Left cardiac atrium (tissue), 4 donors: ENCODE data around the gene EXOC3. TPM values are rescaled to one million over a fixed set of nuclear protein-coding genes. Genes with fewer than 3 reads are reported as not detected.

Experiments
- ATAC-seq, 2 donors: fragments of 200-7000 bp; cut with Tn5 transposase; one replicate each; pipeline ENCODE4 v1.9.1; 2020; ENCODE audit warnings: mild to moderate bottlenecking in 2 of 2, moderate library complexity in 2 of 2
- DNase-seq: peaks from one replicate; pipeline ENCODE4 v3.0.0-alpha.2; 2020
- intact Hi-C, 2 donors: fragments of 100-400 bp; cut with DNase I; formaldehyde crosslinking; loops; one replicate each; pipeline versions ENCODE4 v1.14.1 to v1.15.1; 2022 to 2023
- total RNA-seq, 2 donors: library from RNA; stranded (reverse); fragmentation: NEBNext Ultra II Directional; extraction: Animal tissue kit (Norgen Biotek cat#: 25700); gene quantifications; one replicate each; pipeline ENCODE4 v1.2.1, GENCODE V29; 2021
- donor health status: DM: no; HTN: yes; CAD: no.
- donor health status: DM: no; HTN: yes; CAD: no; lungs with severe emphysema.
- donor health status: DM: yes; HTN: yes; CAD: no.
- donor health status: Dilated cardiomyopathy.

The EXOC3 gene
- total RNA-seq, 2 donors from 2014 or later: 41.4 to 42.3 TPM

DNA sequence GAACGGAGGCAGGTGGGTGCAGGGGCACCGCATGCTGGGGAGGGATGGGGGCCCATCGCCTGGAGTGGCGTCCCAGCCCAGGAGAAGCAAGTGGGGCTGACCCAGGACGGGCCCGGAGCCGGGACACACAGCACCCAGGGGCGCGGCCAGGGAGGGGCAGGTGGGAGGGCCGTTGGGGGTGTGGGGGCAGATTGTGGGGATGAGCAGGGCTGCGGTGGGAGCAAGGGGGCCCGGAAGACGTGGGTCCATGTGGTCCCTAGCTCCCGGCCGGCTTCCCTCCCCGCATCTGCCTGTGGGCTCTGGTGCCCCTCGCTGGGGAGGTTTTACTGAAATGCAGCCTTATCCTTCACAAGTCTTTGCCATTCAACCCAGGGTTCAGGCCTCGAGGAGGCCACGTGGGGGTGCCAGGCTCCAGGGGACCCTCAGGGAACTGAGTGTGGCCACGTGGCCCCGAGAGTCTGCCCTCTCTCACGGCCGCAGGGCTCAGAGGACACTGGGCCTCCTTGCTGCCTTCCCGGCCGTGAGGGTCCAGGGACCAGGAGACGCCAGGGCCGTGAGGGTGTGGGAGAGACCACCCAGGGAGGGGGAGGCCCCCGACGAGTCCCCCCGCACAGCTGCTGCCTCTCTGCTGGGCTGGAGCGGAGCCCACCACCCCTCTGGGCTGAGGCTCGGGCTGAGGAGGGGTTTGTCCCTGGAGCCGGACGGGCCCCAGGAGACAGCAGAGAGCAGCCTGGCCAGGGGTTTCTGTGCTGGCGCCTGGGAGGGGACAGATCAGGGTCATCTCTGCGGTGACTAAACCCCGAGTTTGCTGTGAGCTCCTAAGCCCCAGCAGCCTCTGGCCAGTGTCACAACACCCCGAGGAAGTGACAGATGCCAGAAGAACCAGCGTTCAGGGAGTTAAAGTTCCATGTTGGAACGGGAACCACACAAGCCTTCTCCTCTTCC, 46.0 kb downstream of the EXOC3 start:
- DNase-seq: no peak
- ATAC-seq: peak in 1 of 2 donors; percentile 14
- intact Hi-C loops: no loop called here

DNA sequence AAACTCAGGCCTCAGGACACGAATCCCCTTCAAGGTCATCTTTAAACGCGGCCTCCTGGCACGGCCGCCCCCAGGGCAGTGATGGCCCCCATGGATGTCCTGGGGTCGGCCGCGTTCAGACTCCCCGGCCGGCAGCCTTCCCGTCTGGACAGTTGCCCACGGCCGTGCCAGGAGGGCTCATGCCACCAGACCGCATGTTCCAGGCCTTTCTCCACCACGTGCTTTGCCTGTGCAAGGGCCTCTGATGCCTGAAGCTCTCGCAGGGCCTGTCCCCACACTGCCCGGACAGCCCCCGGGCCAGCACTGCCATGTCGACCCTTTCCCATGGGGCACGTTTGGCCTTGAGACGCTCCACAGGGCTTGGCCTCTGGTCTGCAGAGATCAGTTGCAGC, 46.7 kb downstream of the EXOC3 start:
- no peak for ATAC-seq
- DNase-seq: no peak
- intact Hi-C loops: no loop called here

DNA sequence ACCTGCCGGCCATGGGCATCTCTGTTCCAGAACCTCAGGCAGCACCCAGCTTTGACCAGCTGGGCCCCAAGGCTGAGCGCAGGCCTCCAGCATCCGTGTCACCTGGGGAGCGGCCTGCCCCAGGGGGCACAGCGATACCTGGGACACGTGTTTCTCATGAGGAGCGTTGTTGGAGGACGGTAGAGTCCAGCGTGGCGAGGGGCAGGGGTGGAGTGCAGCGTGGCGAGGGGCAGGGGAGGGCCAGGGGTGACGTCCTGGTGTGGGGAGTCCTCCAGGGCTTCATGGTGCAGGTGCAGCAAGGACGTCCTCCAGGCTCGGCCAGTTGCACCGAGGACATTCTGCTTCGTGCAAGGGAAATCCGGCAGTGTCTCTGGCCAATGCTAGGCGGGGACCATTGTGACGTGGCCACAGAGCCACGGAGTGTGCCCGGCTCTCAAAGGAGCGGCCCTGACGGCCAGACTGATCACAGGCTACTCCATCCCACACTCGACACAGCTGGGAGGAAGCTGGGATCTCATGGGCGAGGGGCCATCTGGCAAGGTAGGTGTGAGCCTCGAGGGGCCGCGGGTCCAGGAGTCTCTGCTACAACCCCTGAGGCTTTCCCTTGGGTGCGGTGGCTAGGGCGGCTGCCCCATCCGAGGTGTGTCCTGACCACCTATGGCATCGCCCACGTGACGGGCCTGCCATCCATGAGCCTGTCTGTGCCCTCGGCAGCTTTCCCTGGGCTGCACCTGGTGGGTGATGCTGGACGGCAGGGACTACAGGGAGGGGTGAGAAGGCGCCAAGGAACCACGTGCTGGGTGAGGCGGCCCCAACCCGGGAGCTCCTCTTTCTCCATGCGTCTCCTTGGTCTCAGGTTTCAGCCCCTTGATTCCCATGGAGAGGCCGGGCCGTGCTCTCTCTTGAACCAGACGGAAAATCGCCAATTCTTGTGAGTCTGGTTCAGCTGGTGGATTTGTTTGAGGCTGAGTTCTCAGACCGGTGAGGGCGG, 47.4 kb downstream of the EXOC3 start:
- ATAC-seq (no peak), DNase-seq (no peak)
- intact Hi-C loops: no loop called here

DNA sequence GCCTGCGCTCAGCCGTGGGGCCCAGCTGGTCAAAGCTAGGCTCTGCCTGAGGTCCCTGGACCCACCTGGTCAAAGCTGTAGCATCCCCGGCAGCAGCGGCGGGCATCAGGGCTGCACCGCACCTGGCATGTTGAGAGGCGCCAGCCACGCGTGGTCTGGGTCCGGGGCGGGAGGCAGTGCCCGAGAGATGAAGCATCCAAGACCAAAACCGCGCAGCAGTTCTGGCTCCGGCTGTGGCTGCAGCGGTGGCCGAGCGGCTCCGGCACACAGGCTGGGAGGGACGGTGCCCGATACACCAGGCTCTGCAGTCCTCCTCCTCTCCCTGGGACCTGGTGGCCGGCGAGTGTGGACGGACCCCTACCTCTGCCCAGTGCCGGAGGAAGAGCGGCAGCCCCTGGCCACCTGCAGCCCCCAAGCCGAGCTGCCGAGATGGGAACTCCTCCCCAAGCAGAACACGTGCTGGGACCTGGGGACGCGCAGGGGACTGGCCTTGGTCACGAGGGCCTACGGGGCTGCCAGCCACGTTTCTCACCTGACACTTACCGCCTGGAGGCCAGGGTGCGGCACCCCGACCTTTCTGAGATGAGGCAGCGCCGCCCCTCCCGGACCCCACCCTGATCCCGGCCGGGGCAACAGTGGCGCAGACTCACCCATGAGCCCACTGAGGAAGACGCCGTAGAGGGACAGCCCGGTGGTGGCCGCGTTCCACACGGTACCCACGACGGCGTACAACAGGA, 48.3 kb downstream of the EXOC3 start:
- DNase-seq (no peak), ATAC-seq (no peak)
- intact Hi-C loops: no loop called here

DNA sequence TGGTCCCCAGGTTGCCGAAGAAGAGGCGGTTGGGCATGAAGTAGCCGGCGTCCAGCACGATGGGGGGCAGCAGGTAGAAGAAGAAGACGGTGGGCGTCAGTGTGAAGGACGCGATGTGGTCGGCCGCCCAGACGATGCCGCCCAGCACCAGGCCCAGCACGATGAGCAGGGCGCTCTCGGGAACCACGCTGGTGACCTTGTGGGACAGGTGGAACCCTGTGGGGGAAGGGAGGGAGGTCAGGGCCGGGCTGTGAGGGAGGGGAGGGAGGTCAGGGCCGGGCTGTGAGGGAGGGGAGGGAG, 48.8 kb downstream of the EXOC3 start:
- no peak for DNase-seq
- intact Hi-C loops: no loop called here
- no peak for ATAC-seq

- DNase-seq (no peak), ATAC-seq (no peak)
- intact Hi-C loops: no loop called here
Observed at GRCh38 chr5:492314-492893, 49.4 kb downstream of the EXOC3 start.

DNA sequence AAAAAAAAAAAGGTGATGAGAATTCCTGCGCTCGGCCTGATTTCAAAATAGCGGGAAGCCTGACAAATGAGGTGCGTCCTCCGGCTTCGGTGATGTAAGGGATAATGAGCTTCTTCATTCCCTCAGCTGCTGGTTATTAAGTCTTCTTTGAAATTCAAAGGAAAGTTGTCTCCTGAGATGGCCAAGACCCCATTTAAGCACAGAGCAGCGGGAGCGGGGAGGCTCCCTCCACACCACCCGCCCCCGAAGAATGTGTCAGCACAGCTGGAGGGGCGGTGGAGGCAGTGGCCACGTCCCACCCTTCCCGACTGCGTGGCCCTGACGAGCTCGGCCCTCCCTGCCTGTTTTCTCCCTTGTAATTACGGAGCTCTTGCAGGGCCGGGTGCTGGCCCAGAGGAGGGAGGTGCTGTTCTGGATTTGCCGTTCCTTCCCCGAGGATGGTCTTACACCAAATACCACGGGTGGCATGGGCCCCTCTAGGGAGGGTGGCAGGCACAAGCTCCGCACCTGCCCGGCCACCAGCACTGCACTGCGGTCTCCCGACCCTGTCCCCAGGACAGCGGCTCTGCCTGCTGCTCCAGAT, 50.2 kb downstream of the EXOC3 start:
- peak in 1 of 2 donors; percentile 26 for ATAC-seq
- intact Hi-C loops: no loop called here
- no peak for DNase-seq

DNA sequence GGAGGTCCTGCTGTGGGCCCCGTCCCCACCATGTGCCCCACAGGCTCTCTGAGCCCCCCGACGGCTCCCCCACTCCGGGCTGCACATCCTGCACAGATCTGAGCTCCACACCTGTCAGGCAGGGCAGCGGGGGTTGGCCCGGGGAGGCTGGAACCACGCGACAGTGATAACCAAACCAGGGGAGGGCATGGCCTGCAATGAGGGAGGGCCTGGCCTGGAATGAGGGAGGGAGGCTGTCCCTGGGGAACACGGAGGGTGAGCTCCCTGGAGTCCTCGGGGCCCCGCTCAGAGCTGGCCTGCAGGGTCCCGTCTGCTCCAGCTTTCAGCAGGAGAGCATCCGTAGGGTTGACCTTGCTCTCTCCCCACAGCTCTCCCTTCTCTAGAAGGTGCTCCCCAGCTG, 50.8 kb downstream of the EXOC3 start:
- ATAC-seq (no peak), DNase-seq (no peak)

DNA sequence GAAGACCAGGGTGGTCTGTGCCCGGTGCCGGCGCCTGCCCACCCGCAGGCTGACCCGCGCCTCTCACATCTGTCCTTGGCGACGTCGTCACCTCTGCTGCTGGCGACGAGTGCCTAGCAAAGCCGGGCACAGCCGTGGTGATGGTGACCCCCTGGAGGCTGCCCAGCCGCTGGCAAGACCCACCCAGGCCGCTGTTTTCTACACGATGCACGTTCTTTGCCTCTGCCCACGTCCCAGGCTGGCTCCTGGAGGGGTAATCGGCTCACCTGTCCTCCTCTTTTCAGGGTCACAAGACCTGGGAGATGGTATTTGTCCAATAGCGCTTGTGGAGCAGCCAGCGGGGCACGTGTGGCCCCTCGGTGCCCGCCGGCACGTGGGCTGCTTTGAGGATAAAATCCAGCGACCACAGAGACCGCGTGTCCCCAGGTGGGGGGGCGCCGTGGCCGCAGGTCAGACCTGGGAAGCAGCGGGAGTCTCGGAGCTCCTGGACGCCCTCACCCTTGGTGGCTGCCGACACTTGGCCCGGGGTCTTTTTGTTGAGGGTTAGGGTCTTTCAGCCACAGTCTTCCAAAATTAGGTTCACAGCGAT, 51.8 kb downstream of the EXOC3 start:
- no peak for DNase-seq
- intact Hi-C loops: no loop called here
- ATAC-seq: no peak

More for the DNA sequence above, 50.8 kb downstream of the EXOC3 start:
- intact Hi-C loops: no loop called here

- no peak for ATAC-seq
- intact Hi-C loops: no loop called here
Observed at GRCh38 chr5:496028-496427, 53.1 kb downstream of the EXOC3 start.

GRCh38 chr5:497090-497700, 54.2 kb downstream of the EXOC3 start:
- ATAC-seq: no peak
- intact Hi-C loops: no loop called here
- no peak for DNase-seq

More at GRCh38 chr5:496028-496427, 53.1 kb downstream of the EXOC3 start:
- DNase-seq: no peak

- no peak for ATAC-seq
- intact Hi-C loops: no loop called here
- DNase-seq: no peak
Observed at GRCh38 chr5:497871-498509, 55.0 kb downstream of the EXOC3 start.

GRCh38 chr5:499233-500209, 56.5 kb downstream of the EXOC3 start:
- intact Hi-C loops: no loop called here
- no peak for ATAC-seq
- no peak for DNase-seq

DNA sequence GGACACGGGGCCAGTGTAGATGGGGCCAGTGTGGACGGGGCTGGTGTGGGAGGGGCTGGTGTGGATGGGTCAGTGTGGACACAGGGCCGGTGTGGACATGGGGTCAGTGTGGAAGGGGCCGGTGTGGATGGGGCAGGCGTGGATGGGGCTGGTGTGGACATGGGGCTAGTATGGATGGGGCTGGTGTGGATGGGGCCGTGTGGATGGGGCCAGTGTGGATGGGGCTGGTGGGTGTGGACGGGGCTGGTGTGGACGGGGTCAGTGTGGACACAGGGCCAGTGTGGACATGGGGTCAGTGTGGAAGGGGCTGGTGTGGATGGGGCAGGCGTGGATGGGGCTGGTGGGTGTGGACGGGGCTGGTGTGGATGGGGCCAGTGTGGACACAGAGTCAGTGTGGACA, 57.5 kb downstream of the EXOC3 start:
- ATAC-seq (no peak), DNase-seq (no peak)
- intact Hi-C loops: no loop called here

- no peak for ATAC-seq
- no peak for DNase-seq
- intact Hi-C loops: no loop called here
Observed at GRCh38 chr5:501105-501830, 58.3 kb downstream of the EXOC3 start.

GRCh38 chr5:501831-502184, 58.8 kb downstream of the EXOC3 start:
- DNase-seq (no peak), ATAC-seq (no peak)
- intact Hi-C loops: no loop called here
